Measurements from ENCODE around the gene ZNF195. TPM values are rescaled to one million over a fixed set of nuclear protein-coding genes. Genes with fewer than 3 reads are reported as not detected.
"Not testable (repeated sequence)": the region's sequence is repeated elsewhere in the genome, so short reads cannot be mapped to it uniquely, and the experiment has no call there.

ZNF195 gene
- total RNA-seq, 1 experiment from 2014 or later, result 116 TPM

- H3K23me2 ChIP-seq (ENCODE audit: insufficient read length, low read depth, low read length, poor library complexity, severe bottlenecking); H3K4me2 ChIP-seq (ENCODE audit: insufficient read depth, insufficient read length, low read length); H3K27me3 ChIP-seq (ENCODE audit: insufficient read depth, low read length); H3K56ac ChIP-seq (ENCODE audit: insufficient read length, low read depth, low read length); DNase-seq; H3K27me3 Mint-ChIP-seq (ENCODE audit: low read depth); H3K27ac ChIP-seq (ENCODE audit: insufficient read length, low read depth, low read length); H3K36me3 Mint-ChIP-seq (ENCODE audit: insufficient read depth in 1 of 3, low read depth in 3 of 3); H3K4ac ChIP-seq (ENCODE audit: low read depth, low read length); H3K23ac ChIP-seq (ENCODE audit: insufficient read length, low read depth, low read length); H2BK15ac ChIP-seq (ENCODE audit: low read depth, low read length); H3K27ac Mint-ChIP-seq; H4K8ac ChIP-seq (replicated peaks; ENCODE audit: insufficient read length, low read depth, low read length); H3K14ac ChIP-seq (ENCODE audit: insufficient read depth, low read length); H2BK12ac ChIP-seq (ENCODE audit: insufficient read length, low read depth, low read length); H3K79me2 ChIP-seq (ENCODE audit: insufficient read depth, low read length); H4K91ac ChIP-seq (ENCODE audit: insufficient read length, low read depth, low read length); H2BK5ac ChIP-seq (ENCODE audit: insufficient read length, low read length); H3K9ac ChIP-seq (ENCODE audit: extremely low read depth, insufficient read length, low read length); H3K4me1 ChIP-seq (ENCODE audit: insufficient read depth, low read length); H2BK20ac ChIP-seq (ENCODE audit: low read depth, low read length, poor library complexity, severe bottlenecking); H4K20me1 ChIP-seq (ENCODE audit: control insufficient read depth, insufficient read depth, insufficient read length); H2AFZ ChIP-seq (ENCODE audit: low read length); H3K9me3 ChIP-seq (ENCODE audit: control insufficient read depth, low read depth, low read length); H3T11ph ChIP-seq (ENCODE audit: low read length); H3K9me3 Mint-ChIP-seq; H4K5ac ChIP-seq (ENCODE audit: insufficient read length, low read depth, low read length); H3K18ac ChIP-seq (ENCODE audit: insufficient read length, low read depth, low read length); H3K4me3 Mint-ChIP-seq; H2AK5ac ChIP-seq (ENCODE audit: insufficient read length, low read length); H3K79me1 ChIP-seq (ENCODE audit: insufficient read depth, low read depth, low read length, poor library complexity, severe bottlenecking); H2BK120ac ChIP-seq (ENCODE audit: low read depth, low read length, poor library complexity, severe bottlenecking): not testable (repeated sequence)
- WGBS (ENCODE audit: extremely low coverage, insufficient read length, low lambda C conversion rate), result no CpG with 5 or more reads among the region's 1 CpG
- peaks cover 17 to 23% of the 10 kb centered on the region in 2 experiments for H3K4me1 Mint-ChIP-seq
These were observed 40.5 kb upstream of the ZNF195 start for GRCh38 chr11:3419496-3419895.

Data from H9 (cell line).